GM23248 (cell line): Measurements from ENCODE around the gene MED12L.

Experiments
- EZH2 ChIP-seq: fragments of 200-600 bp; sonication (generic); IDR thresholded peaks from 2 replicates; pipeline ENCODE4 v1.6.1; 2018; ENCODE audit warnings: antibody characterized with exemption, mild to moderate bottlenecking; ENCODE audit not compliant: insufficient read depth, poor library complexity, severe bottlenecking
- EZH2phosphoT487 ChIP-seq: fragments of 200-600 bp; sonication (generic); IDR thresholded peaks from 2 replicates; pipeline ENCODE4 v1.6.1; 2018; ENCODE audit warnings: antibody characterized with exemption, moderate library complexity, mild to moderate bottlenecking, low read depth; ENCODE audit not compliant: insufficient read depth

DNA sequence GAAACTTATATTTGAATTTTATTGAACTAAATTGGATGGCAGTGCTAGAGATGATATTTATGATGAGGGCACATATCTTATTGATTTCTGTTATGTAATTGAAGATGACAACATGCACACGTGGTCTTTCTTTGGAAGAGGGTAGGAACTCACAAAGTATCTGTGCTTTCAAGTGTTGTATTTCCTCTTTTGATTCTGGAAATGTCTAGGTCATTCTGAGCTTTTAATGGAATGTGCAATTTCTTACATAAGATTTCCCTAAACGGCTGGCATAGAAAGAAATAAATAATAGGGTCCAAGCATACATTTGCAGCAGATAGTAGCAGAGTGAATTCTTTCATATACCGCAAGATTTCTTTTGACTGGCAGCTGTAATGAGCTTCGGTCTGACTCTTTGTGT is 127.7 kb downstream of the MED12L start:
- TF ChIP-seq EZH2 (no peak), EZH2phosphoT487 (no peak)
